Measurements from ENCODE around the gene AHI1. TPM values are rescaled to one million over a fixed set of nuclear protein-coding genes. Genes with fewer than 3 reads are reported as not detected.

Gene AHI1
- total and polyA plus RNA-seq, 2 donors (not counting 1 experiment from before 2014, with no cell fraction given): 8.3 to 61.7 TPM

DNA sequence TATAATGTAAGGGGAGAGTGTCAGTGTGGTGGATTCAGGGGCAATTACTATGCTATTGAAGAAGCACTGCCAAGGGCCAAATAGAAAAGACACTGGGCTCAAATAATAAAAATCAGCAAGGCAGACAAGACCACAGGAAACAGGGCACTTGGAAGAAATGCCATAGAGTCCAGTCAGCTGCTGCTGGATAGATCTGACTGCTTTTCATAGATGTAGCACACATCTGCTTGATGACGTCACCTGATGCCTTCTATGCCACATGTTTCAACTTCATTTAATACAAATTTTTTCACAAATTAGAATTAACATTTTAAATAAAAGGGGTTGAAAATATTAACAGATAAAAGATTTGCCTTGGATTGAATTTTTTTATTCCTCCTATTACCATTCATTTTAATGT lies 23.9 kb upstream of the AHI1 start:
- no peaks in the 10 kb centered on the region for H3K79me2 ChIP-seq (ENCODE audit: control insufficient read depth, insufficient read depth, low read length)
- Mint-ChIP-seq H3K9me3 (ENCODE audit: insufficient read depth) (no peaks in the 10 kb centered on the region), H3K4me1 (no peaks in the 10 kb centered on the region), H3K27me3 (no peaks in the 10 kb centered on the region), H3K27ac (no peak overlapping the region), H3K4me3 (no peak overlapping the region)
- DNase-seq: no peak
- H3K27me3 ChIP-seq (replicated peaks in 1 of 4; ENCODE audit: control extremely low read depth in 1 of 4, control insufficient read depth in 3 of 4, insufficient read depth in 4 of 4, low read length in 3 of 4): no peaks in the 10 kb centered on the region
- H3K36me3 ChIP-seq (replicated peaks in 1 of 2; ENCODE audit: control extremely low read depth in 1 of 2, control insufficient read depth in 1 of 2, extremely low read depth in 1 of 2, insufficient read depth in 2 of 2, low read length in 1 of 2): no peaks in the 10 kb centered on the region
- H3K4me1 ChIP-seq (ENCODE audit: control insufficient read depth in 2 of 2, insufficient read depth in 2 of 2, low read length in 2 of 2): no peaks in the 10 kb centered on the region
- TF ChIP-seq, protein P1, sequence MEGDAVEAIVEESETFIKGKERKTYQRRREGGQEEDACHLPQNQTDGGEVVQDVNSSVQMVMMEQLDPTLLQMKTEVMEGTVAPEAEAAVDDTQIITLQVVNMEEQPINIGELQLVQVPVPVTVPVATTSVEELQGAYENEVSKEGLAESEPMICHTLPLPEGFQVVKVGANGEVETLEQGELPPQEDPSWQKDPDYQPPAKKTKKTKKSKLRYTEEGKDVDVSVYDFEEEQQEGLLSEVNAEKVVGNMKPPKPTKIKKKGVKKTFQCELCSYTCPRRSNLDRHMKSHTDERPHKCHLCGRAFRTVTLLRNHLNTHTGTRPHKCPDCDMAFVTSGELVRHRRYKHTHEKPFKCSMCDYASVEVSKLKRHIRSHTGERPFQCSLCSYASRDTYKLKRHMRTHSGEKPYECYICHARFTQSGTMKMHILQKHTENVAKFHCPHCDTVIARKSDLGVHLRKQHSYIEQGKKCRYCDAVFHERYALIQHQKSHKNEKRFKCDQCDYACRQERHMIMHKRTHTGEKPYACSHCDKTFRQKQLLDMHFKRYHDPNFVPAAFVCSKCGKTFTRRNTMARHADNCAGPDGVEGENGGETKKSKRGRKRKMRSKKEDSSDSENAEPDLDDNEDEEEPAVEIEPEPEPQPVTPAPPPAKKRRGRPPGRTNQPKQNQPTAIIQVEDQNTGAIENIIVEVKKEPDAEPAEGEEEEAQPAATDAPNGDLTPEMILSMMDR (IDR thresholded peaks at IDR 0.05): no peak
- no peak for TF ChIP-seq EZH2 (IDR thresholded peaks at IDR 0.05; ENCODE audit: borderline replicate concordance, insufficient read depth, low read depth, low read length, poor library complexity, severe bottlenecking)
- POLR2A ChIA-PET: no interaction called here
- intact Hi-C loops (cut with micrococcal nuclease): no loop called here
- no peak overlapping the region for H3K4me2 ChIP-seq (replicated peaks; ENCODE audit: low read depth, low read length, poor library complexity, severe bottlenecking)
- no peak overlapping the region for H3K4me3 ChIP-seq (ENCODE audit: control extremely low read depth in 1 of 5, extremely low read depth in 1 of 5, insufficient read depth in 1 of 5, low read depth in 2 of 5, low read length in 4 of 5)
- CTCF ChIA-PET: no interaction called here
- no peaks in the 10 kb centered on the region for H3K9me3 ChIP-seq (ENCODE audit: control extremely low read depth in 1 of 3, control insufficient read depth in 2 of 3, insufficient read depth in 1 of 3, low read length in 2 of 3)
- H3K27ac ChIP-seq (ENCODE audit: low read length in 2 of 2): no peak overlapping the region
- no CpG with 5 or more reads among the region's 1 CpG for WGBS (ENCODE audit: insufficient coverage)
- no peak for ATAC-seq (ENCODE audit: low read depth)
- no peak overlapping the region for H2AFZ ChIP-seq (ENCODE audit: insufficient read depth, low read depth, low read length, poor library complexity, severe bottlenecking)
- no peaks in the 10 kb centered on the region for H4K20me1 ChIP-seq (ENCODE audit: control insufficient read depth, insufficient read depth, low read length, poor library complexity, severe bottlenecking)
- H3K9ac ChIP-seq (ENCODE audit: low read length): no peak overlapping the region

- Histone ChIP-seq H3K4me1 (ENCODE audit: control insufficient read depth in 2 of 2, insufficient read depth in 2 of 2, low read length in 2 of 2) (no peaks in the 10 kb centered on the region), H3K27me3 (replicated peaks in 1 of 4; ENCODE audit: control extremely low read depth in 1 of 4, control insufficient read depth in 3 of 4, insufficient read depth in 4 of 4, low read length in 3 of 4) (no peaks in the 10 kb centered on the region), H3K9ac (ENCODE audit: low read length) (no peak overlapping the region), H3K4me3 (ENCODE audit: control extremely low read depth in 1 of 5, extremely low read depth in 1 of 5, insufficient read depth in 1 of 5, low read depth in 2 of 5, low read length in 4 of 5) (no peak overlapping the region), H3K4me2 (replicated peaks; ENCODE audit: low read depth, low read length, poor library complexity, severe bottlenecking) (no peak overlapping the region), H4K20me1 (ENCODE audit: control insufficient read depth, insufficient read depth, low read length, poor library complexity, severe bottlenecking) (no peaks in the 10 kb centered on the region), H2AFZ (ENCODE audit: insufficient read depth, low read depth, low read length, poor library complexity, severe bottlenecking) (no peak overlapping the region), H3K27ac (ENCODE audit: low read length in 2 of 2) (no peak overlapping the region), H3K36me3 (replicated peaks in 1 of 2; ENCODE audit: control extremely low read depth in 1 of 2, control insufficient read depth in 1 of 2, extremely low read depth in 1 of 2, insufficient read depth in 2 of 2, low read length in 1 of 2) (no peaks in the 10 kb centered on the region), H3K9me3 (ENCODE audit: control extremely low read depth in 1 of 3, control insufficient read depth in 2 of 3, insufficient read depth in 1 of 3, low read length in 2 of 3) (no peaks in the 10 kb centered on the region), H3K79me2 (ENCODE audit: control insufficient read depth, insufficient read depth, low read length) (no peaks in the 10 kb centered on the region)
- WGBS (ENCODE audit: insufficient coverage): no CpG with 5 or more reads among the region's 2 CpGs
- POLR2A ChIA-PET: no interaction called here
- no peak for TF ChIP-seq EZH2 (IDR thresholded peaks at IDR 0.05; ENCODE audit: borderline replicate concordance, insufficient read depth, low read depth, low read length, poor library complexity, severe bottlenecking)
- TF ChIP-seq, protein P1 (IDR thresholded peaks at IDR 0.05): no peak
- DNase-seq (no peak), ATAC-seq (ENCODE audit: low read depth) (no peak)
- Mint-ChIP-seq H3K9me3 (ENCODE audit: insufficient read depth) (no peaks in the 10 kb centered on the region), H3K27me3 (no peaks in the 10 kb centered on the region), H3K4me3 (no peak overlapping the region), H3K4me1 (no peaks in the 10 kb centered on the region), H3K27ac (no peak overlapping the region)
- CTCF ChIA-PET: no interaction called here
- intact Hi-C loops (cut with micrococcal nuclease): no loop called here
Observed at GRCh38 chr6:135520781-135521180, 23.2 kb upstream of the AHI1 start.

All from B cell (primary cell).